ENCODE data around the gene ETV4. TPM values are rescaled to one million over a fixed set of nuclear protein-coding genes. Genes with fewer than 3 reads are reported as not detected.

The ETV4 gene
- total and polyA plus RNA-seq, 7 donors, result 0.21 to 0.44 (median 0.31) TPM

DNA sequence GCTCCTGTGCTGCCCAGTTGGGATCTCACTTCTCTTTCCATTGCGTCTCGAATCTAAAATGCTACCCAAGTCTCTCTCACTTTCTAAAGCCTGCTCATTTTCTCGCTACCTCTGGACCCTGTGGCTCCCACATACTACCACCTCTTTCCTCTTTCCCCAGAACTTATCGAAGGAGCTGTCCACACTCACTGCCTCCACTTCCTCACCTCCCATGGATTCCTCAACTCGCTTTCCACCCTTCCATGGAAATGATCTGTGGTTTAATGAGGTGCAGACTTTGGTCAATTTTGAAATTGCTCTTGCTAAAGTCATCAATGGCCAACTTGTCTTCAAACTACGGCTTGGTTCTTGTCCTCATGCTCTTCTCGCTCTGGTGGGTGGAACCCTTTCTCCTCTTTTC lies 37.2 kb upstream of the ETV4 start:
- Histone ChIP-seq H3K4me1 (no peaks in the 10 kb centered on the region), H3K27me3 (ENCODE audit: insufficient read depth in 3 of 3, low read length in 2 of 3) (peaks cover 0 to 2% (median 0%) of the 10 kb centered on the region in 3 donors), H3K4me3 (no peak overlapping the region), H3K9me3 (no peaks in the 10 kb centered on the region), H3K36me3 (ENCODE audit: insufficient read depth in 1 of 2, low read depth in 1 of 2) (no peaks in the 10 kb centered on the region), H3K27ac (no peak overlapping the region)
- ATAC-seq (no peak), DNase-seq (no peak)
- TF ChIP-seq, protein P1, sequence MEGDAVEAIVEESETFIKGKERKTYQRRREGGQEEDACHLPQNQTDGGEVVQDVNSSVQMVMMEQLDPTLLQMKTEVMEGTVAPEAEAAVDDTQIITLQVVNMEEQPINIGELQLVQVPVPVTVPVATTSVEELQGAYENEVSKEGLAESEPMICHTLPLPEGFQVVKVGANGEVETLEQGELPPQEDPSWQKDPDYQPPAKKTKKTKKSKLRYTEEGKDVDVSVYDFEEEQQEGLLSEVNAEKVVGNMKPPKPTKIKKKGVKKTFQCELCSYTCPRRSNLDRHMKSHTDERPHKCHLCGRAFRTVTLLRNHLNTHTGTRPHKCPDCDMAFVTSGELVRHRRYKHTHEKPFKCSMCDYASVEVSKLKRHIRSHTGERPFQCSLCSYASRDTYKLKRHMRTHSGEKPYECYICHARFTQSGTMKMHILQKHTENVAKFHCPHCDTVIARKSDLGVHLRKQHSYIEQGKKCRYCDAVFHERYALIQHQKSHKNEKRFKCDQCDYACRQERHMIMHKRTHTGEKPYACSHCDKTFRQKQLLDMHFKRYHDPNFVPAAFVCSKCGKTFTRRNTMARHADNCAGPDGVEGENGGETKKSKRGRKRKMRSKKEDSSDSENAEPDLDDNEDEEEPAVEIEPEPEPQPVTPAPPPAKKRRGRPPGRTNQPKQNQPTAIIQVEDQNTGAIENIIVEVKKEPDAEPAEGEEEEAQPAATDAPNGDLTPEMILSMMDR (IDR thresholded peaks at IDR 0.05), result no peak
- 94 to 96% (median 95%) methylated on average over 7 of the region's 7 CpGs for whole genome bisulfite sequencing, 3 donors
- intact Hi-C loops (cut with DNase I), result no loop called here

DNA sequence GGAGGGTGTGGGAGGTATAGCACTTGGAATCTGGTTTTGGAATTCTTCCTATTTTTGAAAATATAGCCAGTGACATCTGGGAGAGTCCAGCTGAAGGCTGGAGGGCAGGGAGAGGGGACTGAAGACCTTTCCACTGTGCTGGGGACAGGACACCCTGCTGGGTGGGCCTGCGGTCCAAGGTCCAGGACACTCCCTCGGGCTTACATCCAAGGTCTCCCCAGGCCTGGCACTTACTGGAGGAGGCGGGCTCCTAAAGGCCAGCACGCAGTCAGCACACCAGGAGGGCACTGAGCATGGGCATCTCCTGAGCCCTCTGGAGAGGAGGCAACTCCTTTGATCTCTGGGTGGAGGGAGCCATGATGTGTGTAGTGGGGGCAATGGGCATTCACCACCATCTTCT lies 35.5 kb upstream of the ETV4 start:
- Histone ChIP-seq H3K36me3 (ENCODE audit: insufficient read depth in 1 of 2, low read depth in 1 of 2) (no peaks in the 10 kb centered on the region), H3K27me3 (ENCODE audit: insufficient read depth in 3 of 3, low read length in 2 of 3) (peaks cover 0 to 2% (median 0%) of the 10 kb centered on the region in 3 donors), H3K4me3 (no peak overlapping the region), H3K27ac (no peak overlapping the region), H3K4me1 (no peaks in the 10 kb centered on the region), H3K9me3 (no peaks in the 10 kb centered on the region)
- intact Hi-C loops (cut with DNase I), result no loop called here
- TF ChIP-seq, protein P1 (IDR thresholded peaks at IDR 0.05), result no peak
- DNase-seq (no peak), ATAC-seq (no peak)
- 29 to 58% (median 49%) methylated on average over 4 of the region's 4 CpGs for WGBS, 3 donors

DNA sequence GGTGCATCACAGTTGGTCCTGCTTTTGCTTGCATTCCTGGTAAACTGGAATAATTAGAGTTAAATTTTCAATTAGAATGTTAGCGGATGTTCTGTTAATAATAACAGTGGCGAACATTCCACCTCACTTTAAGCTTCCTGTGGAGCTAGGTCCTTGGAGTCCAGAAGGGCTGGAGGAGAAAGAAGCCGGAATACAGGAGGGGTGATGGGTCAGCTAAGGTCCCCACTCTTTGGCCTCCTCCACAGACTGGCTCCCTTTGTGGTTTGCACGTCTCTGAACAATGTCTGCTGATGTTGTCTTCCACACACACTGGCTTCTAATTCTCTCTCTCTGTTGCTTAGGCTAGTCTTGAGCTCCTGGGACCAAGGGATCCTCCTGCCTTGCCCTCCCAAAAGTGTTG lies 35.0 kb upstream of the ETV4 start:
- Histone ChIP-seq H3K36me3 (ENCODE audit: insufficient read depth in 1 of 2, low read depth in 1 of 2) (no peaks in the 10 kb centered on the region), H3K9me3 (no peaks in the 10 kb centered on the region), H3K4me3 (no peak overlapping the region), H3K27ac (no peak overlapping the region), H3K27me3 (ENCODE audit: insufficient read depth in 3 of 3, low read length in 2 of 3) (peaks cover 0 to 2% (median 0%) of the 10 kb centered on the region in 3 donors), H3K4me1 (no peaks in the 10 kb centered on the region)
- TF ChIP-seq, protein P1 (IDR thresholded peaks at IDR 0.05), result no peak
- 50 to 56% (median 52%) methylated on average over 4 of the region's 4 CpGs for WGBS, 3 donors
- intact Hi-C loops (cut with DNase I), result no loop called here
- no peak for DNase-seq
- no peak for ATAC-seq

DNA sequence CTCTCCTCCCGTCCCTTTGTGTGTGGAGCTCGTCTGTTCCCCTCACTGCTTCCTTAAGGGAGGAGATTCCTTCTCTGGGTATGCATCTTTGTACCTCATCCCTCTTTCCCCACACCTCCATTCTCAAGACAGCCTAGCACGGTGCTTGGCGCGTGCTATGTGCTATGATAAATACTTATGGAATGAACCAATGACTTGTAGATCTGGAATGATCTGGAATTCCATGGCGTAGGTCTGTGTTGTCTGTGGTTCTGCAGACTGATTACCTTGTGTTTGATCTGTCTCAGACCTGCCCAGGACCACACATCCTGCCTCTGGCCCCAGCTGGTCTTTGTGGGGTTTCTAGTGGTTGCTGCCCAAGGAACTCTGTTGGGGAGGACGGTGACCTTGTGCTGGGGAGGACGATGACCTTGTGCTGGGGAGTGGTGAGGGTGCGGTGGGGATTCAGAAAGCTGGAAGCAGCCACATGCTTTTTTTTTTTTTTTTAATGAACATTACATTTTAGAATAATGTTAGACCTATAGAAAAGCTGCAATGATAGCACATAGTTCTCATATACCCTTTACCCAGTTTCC lies 33.5 kb upstream of the ETV4 start:
- ATAC-seq, result no peak
- Histone ChIP-seq H3K4me3 (no peak overlapping the region), H3K27me3 (ENCODE audit: insufficient read depth in 3 of 3, low read length in 2 of 3) (peaks cover 0 to 2% (median 0%) of the 10 kb centered on the region in 3 donors), H3K36me3 (ENCODE audit: insufficient read depth in 1 of 2, low read depth in 1 of 2) (no peaks in the 10 kb centered on the region), H3K27ac (no peak overlapping the region), H3K4me1 (no peaks in the 10 kb centered on the region), H3K9me3 (no peaks in the 10 kb centered on the region)
- DNase-seq, result no peak
- TF ChIP-seq, protein P1 (IDR thresholded peaks at IDR 0.05), result no peak
- WGBS, 3 donors, result 80 to 84% (median 81%) methylated on average over 9 of the region's 9 CpGs
- intact Hi-C loops (cut with DNase I), result loop anchor here (5.0 kb wide), 3 partner anchors 57 to 183 kb away; partner anchors contain the start of gene SOST (in 1 of the 2)

All from psoas muscle (tissue), 8 donors.